GM23338 (cell line): ENCODE results near the gene HIBADH. TPM values are rescaled to one million over a fixed set of nuclear protein-coding genes. Genes with fewer than 3 reads are reported as not detected.
A peak's percentile ranks its signal among the peaks of the same experiment; 100 is the strongest.

ENCODE experiments used
- ATAC-seq: fragments of 200-7000 bp; cut with Tn5 transposase; 3 replicates; pipeline ENCODE4 v1.9.1; 2020
- DNase-seq: peaks from one replicate; pipeline ENCODE4 v3.0.0-alpha.2; 2015; ENCODE audit warnings: low spot score
- H2AFZ ChIP-seq: fragments of 200-600 bp; sonication (generic); 2 replicates; pipeline ENCODE4 v1.8.0; 2016; ENCODE audit warnings: antibody characterized with exemption, mild to moderate bottlenecking, moderate library complexity
- H3F3A ChIP-seq: fragments of 200-600 bp; sonication (generic); replicated peaks from 2 replicates; pipeline ENCODE4 v1.8.0; 2017; ENCODE audit warnings: antibody characterized with exemption, mixed run types, low read depth
- H3K27ac ChIP-seq: fragments of 200-600 bp; sonication (generic); 2 replicates; pipeline ENCODE4 v1.6.1; 2016; ENCODE audit warnings: low read depth
- H3K27me3 ChIP-seq: fragments of 200-600 bp; sonication (generic); 2 replicates; pipeline ENCODE4 v1.8.0; 2016; ENCODE audit warnings: mild to moderate bottlenecking, mixed run types, moderate library complexity; ENCODE audit not compliant: insufficient read depth
- H3K36me3 ChIP-seq: fragments of 200-600 bp; sonication (generic); 2 replicates; pipeline ENCODE4 v1.8.0; 2016; ENCODE audit warnings: mild to moderate bottlenecking; ENCODE audit not compliant: insufficient read depth
- H3K4me1 ChIP-seq: fragments of 200-600 bp; sonication (generic); 2 replicates; pipeline ENCODE4 v1.8.0; 2016; ENCODE audit warnings: mild to moderate bottlenecking, moderate library complexity; ENCODE audit not compliant: insufficient read depth
- H3K4me2 ChIP-seq: fragments of 200-600 bp; sonication (generic); 2 replicates; pipeline ENCODE4 v1.7.1; 2017; ENCODE audit warnings: mixed run types
- H3K4me3 ChIP-seq: fragments of 200-600 bp; sonication (generic); 2 replicates; pipeline ENCODE4 v1.6.1; 2016; ENCODE audit warnings: mixed run types
- H3K79me2 ChIP-seq: fragments of 200-600 bp; sonication (generic); replicated peaks from 2 replicates; pipeline ENCODE4 v1.8.0; 2017; ENCODE audit warnings: mild to moderate bottlenecking; ENCODE audit not compliant: insufficient read depth
- H3K9me2 ChIP-seq: fragments of 200-600 bp; sonication (generic); 2 replicates; pipeline ENCODE4 v1.8.0; 2017; ENCODE audit not compliant: insufficient read depth
- H4K20me1 ChIP-seq: fragments of 200-600 bp; sonication (generic); replicated peaks from 2 replicates; pipeline ENCODE4 v1.8.0; 2017; ENCODE audit warnings: mild to moderate bottlenecking; ENCODE audit not compliant: insufficient read depth
- H3K27ac Mint-ChIP-seq: 2 replicates; pipeline ENCODE4 v1.8.0; 2020; ENCODE audit warnings: inconsistent platforms, mild to moderate bottlenecking, moderate library complexity, mixed read lengths
- H3K27me3 Mint-ChIP-seq: 3 replicates; pipeline ENCODE4 v1.8.0; 2022; ENCODE audit warnings: low read depth, mild to moderate bottlenecking, moderate library complexity, mixed read lengths, inconsistent platforms; ENCODE audit not compliant: insufficient read depth, poor library complexity
- H3K36me3 Mint-ChIP-seq: 3 replicates; pipeline ENCODE4 v1.8.0; 2021; ENCODE audit warnings: low read depth, mild to moderate bottlenecking, inconsistent platforms, moderate library complexity, mixed read lengths
- H3K4me1 Mint-ChIP-seq: 3 replicates; pipeline ENCODE4 v1.8.0; 2020; ENCODE audit warnings: mild to moderate bottlenecking, inconsistent platforms, mixed read lengths
- H3K4me3 Mint-ChIP-seq: 3 replicates; pipeline ENCODE4 v1.8.0; 2021; ENCODE audit warnings: moderate library complexity, mild to moderate bottlenecking, inconsistent platforms, mixed read lengths
- H3K9me3 Mint-ChIP-seq: 3 replicates; pipeline ENCODE4 v1.8.0; 2020; ENCODE audit warnings: moderate library complexity, mild to moderate bottlenecking, inconsistent platforms, mixed read lengths
- ETS1 ChIP-seq: IDR thresholded peaks from 2 replicates; pipeline ENCODE4 v1.6.1; 2016; ENCODE audit warnings: antibody characterized with exemption
- EZH2 ChIP-seq: fragments of 200-600 bp; sonication (generic); IDR thresholded peaks from one replicate; pipeline ENCODE4 v1.8.0; 2017; ENCODE audit warnings: antibody characterized with exemption, mild to moderate bottlenecking, low read depth; ENCODE audit not compliant: unreplicated experiment
- EZH2phosphoT487 ChIP-seq: fragments of 200-600 bp; sonication (generic); IDR thresholded peaks from one replicate; pipeline ENCODE4 v1.8.1; 2018; ENCODE audit warnings: antibody characterized with exemption; ENCODE audit not compliant: unreplicated experiment
- JUNB ChIP-seq: IDR thresholded peaks from one replicate; pipeline ENCODE4 v1.6.1; 2016; ENCODE audit warnings: antibody characterized with exemption; ENCODE audit not compliant: unreplicated experiment
- NANOG ChIP-seq: IDR thresholded peaks from 2 replicates; pipeline ENCODE4 v1.6.1; 2016; ENCODE audit warnings: antibody characterized with exemption, borderline replicate concordance
- POLR2AphosphoS5 ChIP-seq: IDR thresholded peaks from 2 replicates; pipeline ENCODE4 v1.6.1; 2016; ENCODE audit warnings: antibody characterized with exemption, low read depth
- REST ChIP-seq: IDR thresholded peaks from one replicate; pipeline ENCODE4 v1.6.1; 2018; ENCODE audit warnings: antibody characterized with exemption; ENCODE audit not compliant: unreplicated experiment
- STAT1 ChIP-seq: IDR thresholded peaks from one replicate; pipeline ENCODE4 v1.6.1; 2016; ENCODE audit warnings: antibody characterized with exemption; ENCODE audit not compliant: unreplicated experiment
- ZNF114 ChIP-seq: fragments of 250-450 bp; sonication (Bioruptor Pico); IDR thresholded peaks from 2 replicates; pipeline ENCODE4 v1.5.0; 2020; ENCODE audit warnings: mild to moderate bottlenecking, moderate library complexity
- ZNF462 ChIP-seq: fragments of 250-450 bp; sonication (Bioruptor Pico); IDR thresholded peaks from 2 replicates; pipeline ENCODE4 v1.5.0; 2020; ENCODE audit warnings: mild to moderate bottlenecking, moderate library complexity
- polyA plus RNA-seq: library from polyadenylated mRNA; unstranded; fragments of >200 nt; fragmentation: Nextera tagmentation; extraction: Ambion mirVana; gene quantifications from 2 replicates; pipeline ENCODE4 v1.2.1, GENCODE V29; 2016
- total RNA-seq: library from RNA; depleted of rRNA; stranded (reverse); fragments of >200 nt; shearing (Covaris generic); gene quantifications from 2 replicates; pipeline ENCODE4 v1.2.3, GENCODE V29; 2014

HIBADH gene
- total and polyA plus RNA-seq, 2 experiments from 2014 or later, result 31.3 to 57.0 TPM

- TF ChIP-seq ETS1, result no peak
- TF ChIP-seq ZNF462 (CRISPR knock-in tag), result no peak
- no peak for TF ChIP-seq POLR2AphosphoS5
- no peak for TF ChIP-seq EZH2
- no peak for TF ChIP-seq STAT1
- TF ChIP-seq JUNB, result no peak
- TF ChIP-seq ZNF114, result no peak
- no peak for TF ChIP-seq REST
- no peak for TF ChIP-seq EZH2phosphoT487
- no peak for TF ChIP-seq NANOG
- H3K27ac ChIP-seq, result no peak overlapping the region
- Mint-ChIP-seq H3K27me3 (no peaks in the 10 kb centered on the region), H3K27ac (peak overlapping the region; percentile 33; the same call in 1 of the 2 replicates), H3K36me3 (no peaks in the 10 kb centered on the region), H3K4me1 (peaks cover 45% of the 10 kb centered on the region), H3K4me3 (no peak overlapping the region), H3K9me3 (no peaks in the 10 kb centered on the region)
- ATAC-seq (no peak), DNase-seq (no peak)
- no peaks in the 10 kb centered on the region for H3K36me3 ChIP-seq
- H3K4me3 ChIP-seq, result no peak overlapping the region
- H3K4me1 ChIP-seq, result peaks cover 40% of the 10 kb centered on the region
- no peaks in the 10 kb centered on the region for H3F3A ChIP-seq
- no peak overlapping the region for H3K4me2 ChIP-seq
- H2AFZ ChIP-seq, result no peak overlapping the region
- H4K20me1 ChIP-seq, result peaks cover 5% of the 10 kb centered on the region; the same call in 1 of the 2 replicates
- no peaks in the 10 kb centered on the region for H3K27me3 ChIP-seq
- peaks cover 3% of the 10 kb centered on the region; the same call in 1 of the 2 replicates for H3K79me2 ChIP-seq
- no peaks in the 10 kb centered on the region for H3K9me2 ChIP-seq
Measured at GRCh38 chr7:27607210-27607606, 55.5 kb downstream of the HIBADH start.
